ENCODE measurements around the gene MAP3K6.

- TF ChIP-seq POLR2A (IDR thresholded peaks at IDR 0.05; ENCODE audit: low read length) = no peak
- TF ChIP-seq GATA1 (IDR thresholded peaks at IDR 0.05; ENCODE audit: low read depth, low read length) = no peak
These were observed 34.1 kb downstream of the MAP3K6 start for GRCh38 chr1:27332536-27333281.
